ENCODE data around the gene TULP3.
"Not testable (repeated sequence)": the region's sequence is repeated elsewhere in the genome, so short reads cannot be mapped to it uniquely, and the experiment has no call there.

DNA sequence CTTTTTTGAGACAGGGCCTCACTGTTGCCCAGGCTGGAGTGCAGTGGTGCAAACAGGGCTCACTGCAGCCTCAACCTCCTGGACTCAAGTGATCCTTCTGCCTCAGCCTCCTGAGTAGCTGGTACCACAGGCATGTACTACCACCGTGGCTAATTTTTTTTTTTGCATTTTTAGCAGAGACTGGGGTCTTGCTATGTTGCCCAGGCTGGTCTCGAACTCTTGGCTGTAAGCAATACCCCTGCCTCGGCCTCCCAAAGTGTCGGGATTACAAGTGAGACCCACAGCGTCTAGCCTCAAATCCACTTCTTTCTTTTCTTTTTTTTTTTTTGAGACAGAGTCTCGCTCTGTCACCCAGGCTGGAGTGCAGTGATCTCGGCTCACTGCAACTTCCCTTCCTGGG lies 27.3 kb upstream of the TULP3 start:
- TF ChIP-seq, protein P1, sequence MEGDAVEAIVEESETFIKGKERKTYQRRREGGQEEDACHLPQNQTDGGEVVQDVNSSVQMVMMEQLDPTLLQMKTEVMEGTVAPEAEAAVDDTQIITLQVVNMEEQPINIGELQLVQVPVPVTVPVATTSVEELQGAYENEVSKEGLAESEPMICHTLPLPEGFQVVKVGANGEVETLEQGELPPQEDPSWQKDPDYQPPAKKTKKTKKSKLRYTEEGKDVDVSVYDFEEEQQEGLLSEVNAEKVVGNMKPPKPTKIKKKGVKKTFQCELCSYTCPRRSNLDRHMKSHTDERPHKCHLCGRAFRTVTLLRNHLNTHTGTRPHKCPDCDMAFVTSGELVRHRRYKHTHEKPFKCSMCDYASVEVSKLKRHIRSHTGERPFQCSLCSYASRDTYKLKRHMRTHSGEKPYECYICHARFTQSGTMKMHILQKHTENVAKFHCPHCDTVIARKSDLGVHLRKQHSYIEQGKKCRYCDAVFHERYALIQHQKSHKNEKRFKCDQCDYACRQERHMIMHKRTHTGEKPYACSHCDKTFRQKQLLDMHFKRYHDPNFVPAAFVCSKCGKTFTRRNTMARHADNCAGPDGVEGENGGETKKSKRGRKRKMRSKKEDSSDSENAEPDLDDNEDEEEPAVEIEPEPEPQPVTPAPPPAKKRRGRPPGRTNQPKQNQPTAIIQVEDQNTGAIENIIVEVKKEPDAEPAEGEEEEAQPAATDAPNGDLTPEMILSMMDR (IDR thresholded peaks at IDR 0.05; ENCODE audit: poor library complexity), result not testable (repeated sequence)
- not testable (repeated sequence) for TF ChIP-seq EZH2 (IDR thresholded peaks at IDR 0.05; ENCODE audit: borderline replicate concordance); EZH2phosphoT487 (IDR thresholded peaks at IDR 0.05; ENCODE audit: low read depth, severe bottlenecking, unreplicated experiment)

Data from hepatocyte (in vitro differentiated cells).